AG09309 (cell line): ENCODE data around the gene CSF3.

Experiments
- DNase-seq: peaks from one replicate; pipeline ENCODE4 v3.0.0-alpha.2; 2010; ENCODE audit warnings: low read depth
- H3K4me3 ChIP-seq: 2 replicates; pipeline ENCODE4 v1.5.1; 2011; ENCODE audit warnings: mild to moderate bottlenecking, low read depth, low read length, moderate library complexity; ENCODE audit not compliant: control insufficient read depth
- CTCF ChIP-seq: IDR thresholded peaks from 2 replicates; pipeline ENCODE4 v1.5.1; 2011; ENCODE audit warnings: mild to moderate bottlenecking, low read depth, low read length, inconsistent platforms; ENCODE audit not compliant: insufficient read depth, control insufficient read depth; ENCODE audit errors: missing control alignments

The CSF3 gene

DNA sequence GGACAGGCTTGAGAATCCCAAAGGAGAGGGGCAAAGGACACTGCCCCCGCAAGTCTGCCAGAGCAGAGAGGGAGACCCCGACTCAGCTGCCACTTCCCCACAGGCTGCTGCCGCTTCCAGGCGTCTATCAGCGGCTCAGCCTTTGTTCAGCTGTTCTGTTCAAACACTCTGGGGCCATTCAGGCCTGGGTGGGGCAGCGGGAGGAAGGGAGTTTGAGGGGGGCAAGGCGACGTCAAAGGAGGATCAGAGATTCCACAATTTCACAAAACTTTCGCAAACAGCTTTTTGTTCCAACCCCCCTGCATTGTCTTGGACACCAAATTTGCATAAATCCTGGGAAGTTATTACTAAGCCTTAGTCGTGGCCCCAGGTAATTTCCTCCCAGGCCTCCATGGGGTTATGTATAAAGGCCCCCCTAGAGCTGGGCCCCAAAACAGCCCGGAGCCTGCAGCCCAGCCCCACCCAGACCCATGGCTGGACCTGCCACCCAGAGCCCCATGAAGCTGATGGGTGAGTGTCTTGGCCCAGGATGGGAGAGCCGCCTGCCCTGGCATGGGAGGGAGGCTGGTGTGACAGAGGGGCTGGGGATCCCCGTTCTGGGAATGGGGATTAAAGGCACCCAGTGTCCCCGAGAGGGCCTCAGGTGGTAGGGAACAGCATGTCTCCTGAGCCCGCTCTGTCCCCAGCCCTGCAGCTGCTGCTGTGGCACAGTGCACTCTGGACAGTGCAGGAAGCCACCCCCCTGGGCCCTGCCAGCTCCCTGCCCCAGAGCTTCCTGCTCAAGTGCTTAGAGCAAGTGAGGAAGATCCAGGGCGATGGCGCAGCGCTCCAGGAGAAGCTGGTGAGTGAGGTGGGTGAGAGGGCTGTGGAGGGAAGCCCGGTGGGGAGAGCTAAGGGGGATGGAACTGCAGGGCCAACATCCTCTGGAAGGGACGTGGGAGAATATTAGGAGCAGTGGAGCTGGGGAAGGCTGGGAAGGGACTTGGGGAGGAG is at the start of gene CSF3:
Gene CSF3 (plus strand): TSS at position 436 of the 993 bp plus-strand sequence. CDS start 35 bp downstream, at position 471.
- no peak for TF ChIP-seq CTCF
- DNase-seq: no peak
- no peak within 1 kb of the TSS for H3K4me3 ChIP-seq

- no peak overlapping the region for H3K4me3 ChIP-seq
- no peak for TF ChIP-seq CTCF
- DNase-seq: no peak
These were observed 48.5 kb upstream of the CSF3 start for GRCh38 chr17:39966771-39967170.

DNA sequence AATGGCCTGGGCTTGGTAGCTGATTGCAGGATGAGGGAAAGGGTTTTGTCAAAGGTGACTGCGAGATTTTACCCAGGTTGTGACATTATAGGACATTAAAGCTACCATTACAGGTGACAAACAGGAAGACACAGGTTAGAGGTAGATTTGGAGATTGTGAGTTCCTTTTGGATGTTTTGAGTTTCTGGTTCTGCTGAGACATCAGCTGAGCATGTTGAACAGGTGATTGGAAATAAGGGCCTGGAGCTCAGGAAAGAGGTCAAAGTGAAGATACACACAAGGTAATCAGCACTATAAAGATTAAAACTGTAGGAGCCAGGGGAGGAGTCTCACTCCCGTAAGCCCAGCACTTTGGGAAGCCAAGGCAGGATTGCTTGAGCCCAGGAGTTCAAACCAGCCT is 46.5 kb upstream of the CSF3 start:
- no peak for TF ChIP-seq CTCF
- DNase-seq: no peak
- no peak overlapping the region for H3K4me3 ChIP-seq

DNA sequence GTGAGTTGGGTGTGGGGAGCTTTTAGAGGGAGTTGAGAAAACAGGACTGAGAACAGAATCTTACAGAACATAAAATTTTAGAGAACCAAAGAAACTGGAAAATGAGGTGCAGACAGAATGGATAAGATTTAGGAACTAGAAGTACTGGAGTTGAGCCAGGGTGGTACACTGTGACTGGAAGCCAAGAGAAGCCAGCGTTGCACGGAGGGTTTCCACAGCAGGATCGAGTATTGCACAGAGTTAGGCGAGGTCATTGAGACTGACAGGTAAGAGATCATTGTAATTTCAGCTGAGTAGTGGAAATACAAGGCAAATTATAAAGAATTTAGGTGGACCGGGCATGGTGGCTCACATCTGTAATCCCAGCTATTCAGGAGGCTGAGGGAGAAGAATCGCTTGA is 45.9 kb upstream of the CSF3 start:
- no peak for DNase-seq
- TF ChIP-seq CTCF: no peak
- H3K4me3 ChIP-seq: no peak overlapping the region

DNA sequence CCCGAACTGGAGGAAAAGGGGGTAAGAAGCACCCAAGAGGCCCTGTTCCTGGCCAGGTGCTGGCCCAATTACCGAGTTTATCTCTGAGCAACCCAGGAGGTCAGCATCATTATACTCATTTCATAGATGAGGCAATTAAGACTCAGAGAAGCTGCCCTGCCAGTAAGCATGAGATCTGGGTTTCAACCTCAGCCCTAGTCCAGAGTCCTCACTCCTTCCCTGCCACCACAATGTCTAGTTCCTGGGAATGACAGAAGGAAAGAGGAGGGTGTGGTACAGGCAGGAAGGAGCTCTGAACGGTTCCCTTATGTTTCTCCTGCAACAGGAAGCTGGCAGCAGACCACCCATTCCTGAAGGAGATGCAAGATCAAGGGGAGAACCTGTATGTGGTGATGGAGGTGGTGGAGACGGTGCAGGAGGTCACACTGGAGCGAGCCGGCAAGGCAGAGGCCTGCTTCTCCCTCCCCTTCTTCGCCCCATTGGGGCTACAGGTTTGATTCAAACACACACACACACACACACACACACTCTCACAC is 45.0 kb upstream of the CSF3 start:
- H3K4me3 ChIP-seq: no peak overlapping the region
- no peak for TF ChIP-seq CTCF
- DNase-seq: no peak

- TF ChIP-seq CTCF: no peak
- DNase-seq: no peak
These were observed 44.1 kb upstream of the CSF3 start for GRCh38 chr17:39971076-39971603.

More at GRCh38 chr17:39971076-39971603, 44.1 kb upstream of the CSF3 start:
- H3K4me3 ChIP-seq: no peak overlapping the region
